Measurements from ENCODE around the gene GSE1.

- TF ChIP-seq ZNF670 (tag by site-specific recombination; IDR thresholded peaks at IDR 0.05; ENCODE audit: low read depth) (no peak), PRDM6 (tag by site-specific recombination; IDR thresholded peaks at IDR 0.05) (no peak), ZNF2 (tag by site-specific recombination; IDR thresholded peaks at IDR 0.05) (no peak), ZNF704 (tag by site-specific recombination; IDR thresholded peaks at IDR 0.05) (no peak), ZNF549 (tag by site-specific recombination; IDR thresholded peaks at IDR 0.05) (no peak), CTCF (tag by site-specific recombination; IDR thresholded peaks at IDR 0.05) (no peak), PRDM4 (tag by site-specific recombination; IDR thresholded peaks at IDR 0.05) (no peak), ZNF266 (tag by site-specific recombination; IDR thresholded peaks at IDR 0.05; ENCODE audit: low read depth) (no peak)
Measured at GRCh38 chr16:85712801-85713200, 99.7 kb downstream of the GSE1 start.
